A549 (cell line): ENCODE results near the gene MRPL9.

Source experiments
- NPAS2 ChIP-seq: fragments of 250-450 bp; sonication (Bioruptor Pico); IDR thresholded peaks from 2 replicates; pipeline ENCODE4 v1.8.0; 2022; ENCODE audit warnings: mild to moderate bottlenecking, moderate library complexity, borderline replicate concordance
- RAD21 ChIP-seq, 2 experiments: fragments of >200 bp in 1 of 2; sonication (Bioruptor Twin) in 1 of 2; formaldehyde crosslinking in 1 of 2; IDR thresholded peaks in 1 of 2; conservative IDR thresholded peaks in 1 of 2; 2 replicates in 1 of 2; 3 replicates in 1 of 2; pipeline ENCODE4 v1.6.1; 2012 to 2018; ENCODE audit warnings: inconsistent platforms in 1 of 2
- ZFP36 ChIP-seq: fragments of 450-650 bp; IDR thresholded peaks from 2 replicates; pipeline ENCODE4 v1.6.1; 2014; ENCODE audit warnings: borderline replicate concordance; ENCODE audit not compliant: partially characterized antibody
- TF ChIP-seq, protein P1 (sequence below): fragments of 150-350 bp; IDR thresholded peaks from 2 replicates; pipeline ENCODE4 v1.6.1; 2014; ENCODE audit warnings: low read depth, mild to moderate bottlenecking, low read length

DNA sequence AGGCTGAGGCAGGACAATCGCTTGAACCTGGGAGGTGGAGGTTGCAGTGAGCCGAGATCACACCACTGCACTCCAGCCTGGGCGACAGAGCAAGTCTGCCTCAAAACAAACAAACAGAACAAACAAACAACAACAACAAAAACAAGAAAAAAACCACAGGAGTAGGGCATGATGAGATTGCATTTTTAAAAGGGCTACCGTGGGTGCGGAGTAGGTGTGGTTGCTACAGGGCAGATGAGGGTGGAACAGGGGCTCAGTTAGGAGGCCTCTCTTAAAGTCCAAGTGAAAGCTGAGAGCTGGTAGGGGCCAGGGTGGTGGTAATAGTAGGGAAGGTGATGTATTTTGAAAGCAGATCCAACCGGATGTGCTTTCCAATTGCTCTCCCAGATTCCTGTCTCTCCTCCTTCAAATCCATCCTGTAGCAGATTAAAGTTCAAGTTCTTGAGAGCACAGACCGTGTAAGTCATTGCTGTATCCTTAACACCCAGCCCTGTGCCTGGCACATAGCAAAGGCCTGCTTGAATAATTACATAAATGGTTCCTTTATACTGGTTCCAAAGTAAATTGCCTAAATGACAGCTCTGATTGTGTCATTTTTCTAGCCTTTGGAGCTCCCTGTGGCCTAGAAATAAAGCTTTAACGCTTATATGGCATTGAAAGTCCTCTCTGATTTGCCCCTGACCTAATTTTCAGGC lies 46.1 kb upstream of the MRPL9 start:
- TF ChIP-seq NPAS2 (CRISPR knock-in tag) (no peak), ZFP36 (no peak), RAD21 (conservative IDR thresholded peaks at IDR 0.05 in 1 of 2, IDR thresholded peaks at IDR 0.05 in 1 of 2) (no peak)
- TF ChIP-seq, protein P1, sequence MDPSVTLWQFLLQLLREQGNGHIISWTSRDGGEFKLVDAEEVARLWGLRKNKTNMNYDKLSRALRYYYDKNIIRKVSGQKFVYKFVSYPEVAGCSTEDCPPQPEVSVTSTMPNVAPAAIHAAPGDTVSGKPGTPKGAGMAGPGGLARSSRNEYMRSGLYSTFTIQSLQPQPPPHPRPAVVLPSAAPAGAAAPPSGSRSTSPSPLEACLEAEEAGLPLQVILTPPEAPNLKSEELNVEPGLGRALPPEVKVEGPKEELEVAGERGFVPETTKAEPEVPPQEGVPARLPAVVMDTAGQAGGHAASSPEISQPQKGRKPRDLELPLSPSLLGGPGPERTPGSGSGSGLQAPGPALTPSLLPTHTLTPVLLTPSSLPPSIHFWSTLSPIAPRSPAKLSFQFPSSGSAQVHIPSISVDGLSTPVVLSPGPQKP = no peak
